ENCODE results near the gene DBNL.

Gene DBNL

GRCh38 chr7:44102846-44103565 lies 58.5 kb downstream of the DBNL start:
- H3K4me3 ChIP-seq (ENCODE audit: low read depth, low read length): no peak overlapping the region
- TF ChIP-seq CTCF (IDR thresholded peaks at IDR 0.05; ENCODE audit: borderline replicate concordance, insufficient read depth, low read depth, low read length): no peak

- no peak overlapping the region for H3K4me3 ChIP-seq (ENCODE audit: low read depth, low read length)
- TF ChIP-seq CTCF (IDR thresholded peaks at IDR 0.05; ENCODE audit: borderline replicate concordance, insufficient read depth, low read depth, low read length): no peak
These were observed 59.0 kb downstream of the DBNL start for GRCh38 chr7:44103566-44103922.

GRCh38 chr7:44103923-44104859 lies 59.7 kb downstream of the DBNL start, which contains the start of gene AEBP1:
Gene AEBP1, plus strand, starts transcription at chr7:44104345. Its CDS starts 321 bp downstream, at chr7:44104666.
- no peak for TF ChIP-seq CTCF (IDR thresholded peaks at IDR 0.05; ENCODE audit: borderline replicate concordance, insufficient read depth, low read depth, low read length)
- peak within 1 kb of the TSS; percentile 21 for H3K4me3 ChIP-seq (ENCODE audit: low read depth, low read length)

DNA sequence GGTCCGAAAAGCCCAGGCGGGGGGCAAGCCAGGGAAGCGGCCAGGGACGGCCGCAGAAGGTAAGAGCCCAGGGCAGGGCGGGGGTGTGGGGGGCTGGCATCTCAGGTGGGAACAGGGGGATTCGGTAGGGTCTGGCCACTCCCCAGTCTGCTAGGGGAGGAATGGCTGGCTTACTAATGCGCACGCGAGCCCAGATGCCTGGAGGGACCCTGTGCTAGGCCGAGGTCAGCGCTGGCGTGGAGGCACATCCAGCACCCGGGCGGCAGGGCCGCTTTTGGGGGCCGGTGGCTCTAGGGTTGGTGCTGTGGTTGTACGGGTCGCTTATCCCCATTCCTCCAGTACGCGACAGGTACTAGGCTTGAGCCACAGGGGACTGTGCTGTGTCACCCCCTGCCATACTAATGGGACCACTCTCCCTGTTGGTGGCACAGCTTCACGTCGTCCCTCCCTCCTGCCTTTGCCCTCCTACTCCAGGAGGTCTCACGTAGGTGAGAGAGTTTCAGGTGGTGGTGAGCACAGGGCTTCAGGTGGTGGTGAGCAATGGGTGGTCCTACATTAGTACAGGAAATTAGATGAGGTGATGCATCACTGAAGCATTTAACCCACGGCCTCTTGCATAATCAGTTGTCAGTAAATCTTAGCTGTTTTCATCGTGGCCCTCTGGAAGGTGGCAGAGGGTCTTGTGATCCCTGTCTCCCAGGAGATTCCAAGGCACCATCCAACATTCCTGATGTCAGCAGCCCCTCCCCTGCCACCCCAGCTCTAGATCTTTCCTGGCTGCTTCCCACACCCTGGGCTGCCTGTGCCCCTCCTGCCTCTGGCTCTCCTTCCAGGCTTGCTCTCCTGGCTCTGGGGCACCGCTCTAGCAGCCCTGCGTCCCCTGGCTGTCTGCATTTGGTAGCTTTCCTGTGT lies 60.6 kb downstream of the DBNL start:
- H3K4me3 ChIP-seq (ENCODE audit: low read depth, low read length): peak overlapping the region; percentile 21
- TF ChIP-seq CTCF (IDR thresholded peaks at IDR 0.05; ENCODE audit: borderline replicate concordance, insufficient read depth, low read depth, low read length): no peak

DNA sequence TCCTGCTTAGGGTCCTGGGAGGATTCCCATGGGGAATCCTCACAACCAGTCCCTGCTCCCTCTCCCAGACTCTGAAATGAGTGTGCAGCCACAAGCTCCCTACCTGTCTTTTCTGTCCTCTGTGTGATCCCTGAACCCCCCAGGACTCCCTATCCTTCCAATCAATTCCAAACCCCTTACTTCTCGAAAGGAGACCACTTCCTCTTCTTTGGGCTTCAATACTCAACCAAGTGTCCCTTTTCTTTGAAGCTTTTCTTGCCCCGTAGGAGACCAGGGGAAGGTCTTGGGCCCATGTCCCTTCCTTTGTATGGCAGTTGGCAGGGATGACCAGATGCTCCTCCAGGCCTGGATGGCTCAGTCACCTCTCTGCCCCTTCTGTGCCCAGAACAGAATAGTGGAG lies 61.3 kb downstream of the DBNL start:
- TF ChIP-seq CTCF (IDR thresholded peaks at IDR 0.05; ENCODE audit: borderline replicate concordance, insufficient read depth, low read depth, low read length): no peak
- no peak overlapping the region for H3K4me3 ChIP-seq (ENCODE audit: low read depth, low read length)

- TF ChIP-seq CTCF (IDR thresholded peaks at IDR 0.05; ENCODE audit: borderline replicate concordance, insufficient read depth, low read depth, low read length): no peak
- no peak overlapping the region for H3K4me3 ChIP-seq (ENCODE audit: low read depth, low read length)
These were observed 62.0 kb downstream of the DBNL start for GRCh38 chr7:44106311-44107065.

All from GM12875 (cell line).